Activated naive CD4-positive, alpha-beta T cell treated with anti-CD3 and anti-CD28 coated beads, Interleukin-2, amount 10 ng/mL, durations not matched to agents 7 days and 5 days (primary cell): Measurements from ENCODE around the gene RGCC.
"Not testable (repeated sequence)": the region's sequence is repeated elsewhere in the genome, so short reads cannot be mapped to it uniquely, and the experiment has no call there.

Experiments
- CTCF ChIA-PET: fragments of 350-600 bp; sonication (Branson Sonifier 250); formaldehyde crosslinking; loops from one replicate; lab custom pipeline; 2021; ENCODE audit warnings: antibody characterized with exemption; lab: Charles Lee
- DNase-seq: peaks from one replicate; pipeline ENCODE4 v3.0.0-alpha.2; 2020
- H3K27ac Mint-ChIP-seq: one replicate; pipeline ENCODE4 v1.8.0; 2021; ENCODE audit warnings: mild to moderate bottlenecking, moderate library complexity, mixed read lengths
- H3K27me3 Mint-ChIP-seq: one replicate; pipeline ENCODE4 v1.8.0; 2021; ENCODE audit warnings: mild to moderate bottlenecking, mixed read lengths
- H3K36me3 Mint-ChIP-seq: one replicate; pipeline ENCODE4 v1.8.0; 2021; ENCODE audit warnings: mixed read lengths
- H3K4me1 Mint-ChIP-seq: one replicate; pipeline ENCODE4 v1.8.0; 2021; ENCODE audit warnings: mixed read lengths
- H3K4me3 Mint-ChIP-seq: one replicate; pipeline ENCODE4 v1.8.0; 2021; ENCODE audit warnings: mild to moderate bottlenecking, moderate library complexity, mixed read lengths
- H3K9me3 Mint-ChIP-seq: one replicate; pipeline ENCODE4 v1.8.0; 2021; ENCODE audit warnings: mixed read lengths

The RGCC gene

DNA sequence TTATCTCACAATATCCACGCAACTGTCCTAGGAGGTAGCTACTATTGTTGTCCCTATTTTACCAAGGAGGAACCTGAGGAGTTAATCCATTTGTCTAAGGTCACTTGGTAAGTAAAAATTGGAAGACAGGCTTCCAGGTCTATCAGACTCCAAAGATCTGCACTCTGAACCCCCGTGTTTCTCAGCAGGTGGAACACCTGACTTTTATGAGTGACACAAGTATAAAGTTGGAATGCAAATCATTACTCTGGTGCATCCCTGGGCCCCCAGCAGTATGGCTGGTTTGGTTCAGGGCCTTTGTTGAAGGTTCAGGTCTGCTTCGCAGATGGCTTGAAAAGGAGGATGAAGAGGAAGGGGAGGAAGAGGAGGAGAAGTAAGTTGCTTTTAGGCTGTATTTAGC lies 46.0 kb downstream of the RGCC start:
- no peak overlapping the region for H3K4me3 Mint-ChIP-seq
- H3K4me1 Mint-ChIP-seq = peaks cover 43% of the 10 kb centered on the region
- DNase-seq = no peak
- H3K27me3 Mint-ChIP-seq = no peaks in the 10 kb centered on the region
- peaks cover 21% of the 10 kb centered on the region for H3K9me3 Mint-ChIP-seq
- H3K27ac Mint-ChIP-seq = no peak overlapping the region
- CTCF ChIA-PET = interaction anchor here (7.9 kb wide), 1 partner anchor 45 kb away, joined by 40 read pairs; the partner anchor contains the start of gene RGCC
- H3K36me3 Mint-ChIP-seq = peaks cover 19% of the 10 kb centered on the region

DNA sequence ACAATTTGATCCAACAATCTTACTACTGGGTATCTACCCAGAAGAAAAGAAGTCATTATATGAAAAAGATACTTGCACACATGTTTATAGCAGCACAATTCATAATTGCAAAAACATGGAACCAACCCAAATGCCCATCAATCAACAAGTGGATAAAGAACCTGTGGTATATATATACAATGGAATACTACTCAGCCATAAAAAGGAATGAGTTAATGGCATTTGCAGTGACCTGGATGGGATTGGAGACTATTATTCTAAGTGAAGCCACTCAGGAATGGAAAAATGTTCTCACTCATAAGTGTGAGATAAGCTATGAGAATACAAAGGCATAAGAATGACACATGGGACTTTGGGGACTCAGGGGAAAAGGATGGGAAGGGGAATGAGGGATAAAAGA lies 47.3 kb downstream of the RGCC start:
- Mint-ChIP-seq H3K9me3 (peaks cover 21% of the 10 kb centered on the region), H3K36me3 (peaks cover 15% of the 10 kb centered on the region), H3K4me1 (peaks cover 33% of the 10 kb centered on the region)
- H3K4me3 Mint-ChIP-seq, CTCF ChIA-PET, DNase-seq, H3K27ac Mint-ChIP-seq, H3K27me3 Mint-ChIP-seq: not testable (repeated sequence)

DNA sequence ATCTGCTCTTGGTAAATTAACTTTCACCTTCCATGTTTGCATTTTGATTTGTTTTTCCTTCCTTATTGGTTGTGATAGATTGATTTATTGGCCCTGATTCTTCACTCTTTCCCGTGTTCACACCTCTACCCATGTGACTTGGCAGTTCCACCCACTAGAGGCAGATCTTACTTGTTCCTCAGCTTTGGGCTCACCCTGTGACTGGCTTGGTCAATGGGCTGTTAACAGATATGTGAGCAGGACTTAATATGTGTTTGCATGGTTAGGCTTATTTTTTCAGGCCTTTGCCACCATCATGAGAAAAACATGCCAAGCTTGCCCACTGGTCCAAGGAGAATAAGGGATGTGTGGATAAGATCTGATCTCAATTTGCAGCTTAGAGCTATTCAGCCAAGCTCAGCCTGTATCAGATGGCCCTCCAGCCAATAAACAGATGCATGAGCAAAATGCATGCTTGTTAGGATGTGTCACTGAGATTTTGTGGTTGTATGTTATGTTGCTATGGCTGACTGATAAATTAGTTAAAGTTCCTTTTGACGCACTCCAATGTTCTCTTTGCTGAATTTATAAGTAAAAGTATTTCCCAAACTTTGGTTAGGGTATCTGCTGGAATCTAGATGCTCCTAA lies 48.0 kb downstream of the RGCC start:
- Mint-ChIP-seq H3K9me3 (peaks cover 21% of the 10 kb centered on the region), H3K4me3 (no peak overlapping the region), H3K4me1 (peaks cover 26% of the 10 kb centered on the region), H3K36me3 (peaks cover 15% of the 10 kb centered on the region), H3K27ac (no peak overlapping the region), H3K27me3 (no peaks in the 10 kb centered on the region)
- no peak for DNase-seq
- CTCF ChIA-PET = no interaction called here

DNA sequence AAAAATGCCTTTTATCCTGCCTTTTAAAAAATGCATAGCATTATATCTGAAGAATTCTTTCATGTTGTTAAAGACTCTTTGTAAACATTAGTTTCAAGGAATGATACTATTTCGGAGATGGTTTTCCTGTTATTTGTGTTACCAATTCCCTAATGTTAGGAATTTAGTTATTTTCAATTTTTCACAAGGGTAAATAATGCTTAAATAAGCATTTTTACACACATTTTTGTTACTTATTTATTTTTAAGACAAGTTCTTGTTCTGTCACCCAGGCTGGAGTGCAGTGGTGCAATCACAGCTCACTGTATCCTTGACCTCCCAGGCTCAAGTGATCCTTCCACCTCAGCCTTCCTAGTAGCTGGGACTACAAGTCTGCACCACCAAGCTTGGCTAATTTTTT lies 49.0 kb downstream of the RGCC start:
- Mint-ChIP-seq H3K27me3 (no peaks in the 10 kb centered on the region), H3K9me3 (peaks cover 21% of the 10 kb centered on the region), H3K36me3 (peaks cover 15% of the 10 kb centered on the region), H3K4me1 (peaks cover 17% of the 10 kb centered on the region), H3K4me3 (no peak overlapping the region), H3K27ac (no peak overlapping the region)
- no peak for DNase-seq
- CTCF ChIA-PET = no interaction called here

DNA sequence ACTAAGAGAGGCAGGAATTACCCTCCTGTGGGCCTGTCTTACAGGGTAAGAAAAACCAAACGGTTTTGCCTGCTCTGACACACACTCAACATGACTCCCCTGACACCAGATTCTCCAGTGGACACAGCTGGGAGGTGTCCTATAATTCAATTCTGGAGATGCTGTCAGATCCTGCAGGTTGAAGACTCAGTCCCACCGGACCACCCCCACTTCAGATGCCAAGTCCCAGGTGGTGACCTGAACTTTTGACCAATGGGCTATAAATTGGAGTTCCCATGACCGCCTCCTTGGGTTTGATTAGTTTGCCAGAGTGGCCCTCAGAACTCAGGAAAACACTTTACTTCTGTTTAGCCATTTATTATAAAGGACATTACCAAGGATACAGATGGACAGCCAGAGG lies 52.6 kb downstream of the RGCC start:
- no peak for DNase-seq
- Mint-ChIP-seq H3K4me1 (no peaks in the 10 kb centered on the region), H3K9me3 (peaks cover 6% of the 10 kb centered on the region), H3K27me3 (peaks cover 4% of the 10 kb centered on the region), H3K36me3 (peaks cover 5% of the 10 kb centered on the region), H3K4me3 (no peak overlapping the region), H3K27ac (no peak overlapping the region)
- CTCF ChIA-PET = no interaction called here

DNA sequence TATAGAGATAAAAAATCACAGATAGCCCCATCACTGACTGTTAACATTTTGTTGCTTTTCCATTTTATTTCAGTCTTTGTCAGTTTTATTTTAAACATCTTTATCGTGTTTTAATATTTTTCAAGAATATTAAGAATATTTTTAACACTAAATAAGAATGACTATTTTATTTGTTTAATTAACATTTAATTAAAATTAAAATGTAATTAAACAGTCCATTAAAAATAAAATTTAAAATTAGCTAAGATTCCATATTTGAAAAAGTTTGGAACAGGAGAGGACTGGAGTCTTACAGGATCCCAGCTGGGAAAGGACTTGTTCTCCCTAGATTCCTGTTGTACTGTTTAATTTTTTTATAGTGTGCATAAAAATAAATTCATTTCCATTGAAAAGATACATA lies 54.5 kb downstream of the RGCC start:
- CTCF ChIA-PET = no interaction called here
- no peak overlapping the region for H3K4me3 Mint-ChIP-seq
- H3K36me3 Mint-ChIP-seq = no peaks in the 10 kb centered on the region
- peaks cover 4% of the 10 kb centered on the region for H3K27me3 Mint-ChIP-seq
- H3K27ac Mint-ChIP-seq = no peak overlapping the region
- H3K9me3 Mint-ChIP-seq = no peaks in the 10 kb centered on the region
- H3K4me1 Mint-ChIP-seq = no peaks in the 10 kb centered on the region
- DNase-seq = no peak

DNA sequence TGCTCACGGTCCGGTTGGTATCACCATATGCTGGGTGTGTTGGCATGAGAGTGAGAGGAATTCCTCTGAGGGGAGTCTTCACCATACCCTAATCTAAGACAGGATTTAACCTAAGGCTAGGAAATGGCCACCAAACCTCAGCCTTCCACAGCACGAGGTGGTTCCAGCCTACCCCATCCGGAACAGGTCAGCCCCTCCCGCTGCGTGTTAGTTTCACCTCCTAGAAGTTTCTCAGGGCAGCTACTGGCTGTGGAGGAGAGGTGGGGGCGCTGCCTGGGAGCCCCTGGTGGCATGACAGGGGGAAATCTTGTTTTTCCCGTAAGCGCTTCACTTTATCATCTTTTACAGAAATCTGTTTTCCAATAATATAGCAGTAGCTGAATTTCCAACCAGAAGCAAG lies 55.1 kb downstream of the RGCC start:
- Mint-ChIP-seq H3K27me3 (peaks cover 4% of the 10 kb centered on the region), H3K36me3 (no peaks in the 10 kb centered on the region), H3K4me1 (no peaks in the 10 kb centered on the region), H3K4me3 (no peak overlapping the region), H3K9me3 (no peaks in the 10 kb centered on the region), H3K27ac (no peak overlapping the region)
- DNase-seq = no peak
- CTCF ChIA-PET = no interaction called here

DNA sequence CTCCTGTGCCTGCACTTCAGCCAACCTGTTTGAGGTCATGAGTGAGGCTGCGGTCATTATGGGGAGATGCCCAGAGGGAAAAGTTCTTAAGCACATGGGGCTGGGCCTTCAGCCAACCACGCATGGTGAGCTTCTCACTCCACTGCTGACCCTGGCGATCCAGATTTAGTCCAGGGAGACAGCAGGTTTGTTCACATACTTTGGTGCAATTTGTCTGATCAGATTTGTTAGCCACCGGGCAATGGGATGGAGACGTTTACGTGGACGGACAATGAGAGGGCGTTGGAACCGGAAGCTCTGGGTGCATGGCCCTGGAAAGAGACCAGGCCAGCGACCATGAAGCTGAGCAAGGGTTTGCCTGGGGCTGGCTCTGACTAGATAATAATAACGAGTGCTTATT lies 56.2 kb downstream of the RGCC start:
- DNase-seq = no peak
- H3K4me1 Mint-ChIP-seq = no peaks in the 10 kb centered on the region
- H3K27me3 Mint-ChIP-seq = peaks cover 4% of the 10 kb centered on the region
- H3K27ac Mint-ChIP-seq = no peak overlapping the region
- CTCF ChIA-PET = no interaction called here
- no peaks in the 10 kb centered on the region for H3K9me3 Mint-ChIP-seq
- H3K36me3 Mint-ChIP-seq = no peaks in the 10 kb centered on the region
- no peak overlapping the region for H3K4me3 Mint-ChIP-seq

DNA sequence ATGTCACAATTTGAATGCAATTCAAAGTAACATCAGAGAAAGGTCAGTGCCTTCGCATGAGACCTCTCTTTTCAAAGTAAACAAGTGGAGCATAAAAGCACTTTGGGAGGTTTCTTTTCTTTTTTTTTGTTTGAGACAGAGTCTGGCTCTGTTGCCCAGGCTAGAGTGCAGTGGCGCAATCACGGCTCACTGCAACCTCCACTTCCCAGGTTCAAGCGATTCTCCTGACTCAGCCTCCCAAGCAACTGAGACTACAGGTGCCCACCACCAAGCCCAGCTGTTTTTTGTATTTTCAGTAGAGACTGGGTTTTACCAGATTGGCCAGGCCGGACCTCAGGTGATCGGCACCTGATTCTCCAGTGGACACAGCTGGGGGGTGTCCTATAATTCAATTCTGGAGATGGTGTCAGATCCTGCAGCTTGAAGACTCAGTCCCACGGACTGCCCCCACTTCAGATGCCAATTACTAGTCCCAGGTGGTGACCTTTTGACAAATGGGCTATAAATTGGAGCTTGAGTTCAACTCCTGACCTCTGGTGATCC lies 57.6 kb downstream of the RGCC start:
- H3K4me3 Mint-ChIP-seq = no peak overlapping the region
- CTCF ChIA-PET = no interaction called here

DNA sequence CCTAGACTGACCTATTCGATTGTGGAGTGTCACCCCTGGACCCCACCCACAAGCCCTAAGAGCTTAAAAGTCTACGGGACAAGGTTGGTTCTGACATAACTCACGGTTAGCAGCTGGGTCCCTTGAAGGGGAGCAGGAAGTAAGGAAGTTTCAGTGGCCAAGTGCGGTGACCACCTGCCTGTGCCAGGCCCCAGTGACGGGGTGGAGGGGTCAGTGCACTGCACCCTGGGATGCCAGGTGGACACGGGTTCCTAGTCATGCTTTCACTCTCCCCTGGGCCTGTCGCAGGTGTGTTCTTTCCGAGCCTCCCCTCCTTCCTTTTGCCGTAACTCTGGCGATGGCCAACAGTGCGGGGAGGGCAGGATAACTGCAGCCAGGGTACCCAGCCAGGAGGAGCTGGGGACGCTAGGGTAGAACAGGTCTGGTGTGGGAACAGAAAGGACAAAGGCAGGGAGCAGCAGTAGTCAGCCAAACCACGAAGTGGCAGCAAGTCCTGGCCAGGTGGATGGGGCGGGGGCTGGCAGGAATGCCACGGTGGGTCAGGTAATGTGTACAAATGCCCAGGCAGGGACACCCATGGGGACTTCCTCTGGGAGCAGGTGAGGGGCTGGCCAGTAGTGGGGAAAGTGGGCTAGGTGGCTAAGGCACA lies 58.3 kb downstream of the RGCC start:
- peaks cover 4% of the 10 kb centered on the region for H3K27me3 Mint-ChIP-seq
- peaks cover 1% of the 10 kb centered on the region for H3K9me3 Mint-ChIP-seq
- H3K27ac Mint-ChIP-seq = no peak overlapping the region
- H3K4me3 Mint-ChIP-seq = no peak overlapping the region
- H3K4me1 Mint-ChIP-seq = no peaks in the 10 kb centered on the region
- DNase-seq = no peak
- no peaks in the 10 kb centered on the region for H3K36me3 Mint-ChIP-seq
- CTCF ChIA-PET = no interaction called here

More for the DNA sequence above, 57.6 kb downstream of the RGCC start:
- Mint-ChIP-seq H3K4me1 (no peaks in the 10 kb centered on the region), H3K36me3 (no peaks in the 10 kb centered on the region), H3K27ac (no peak overlapping the region), H3K27me3 (peaks cover 4% of the 10 kb centered on the region), H3K9me3 (peaks cover 1% of the 10 kb centered on the region)
- DNase-seq = no peak

DNA sequence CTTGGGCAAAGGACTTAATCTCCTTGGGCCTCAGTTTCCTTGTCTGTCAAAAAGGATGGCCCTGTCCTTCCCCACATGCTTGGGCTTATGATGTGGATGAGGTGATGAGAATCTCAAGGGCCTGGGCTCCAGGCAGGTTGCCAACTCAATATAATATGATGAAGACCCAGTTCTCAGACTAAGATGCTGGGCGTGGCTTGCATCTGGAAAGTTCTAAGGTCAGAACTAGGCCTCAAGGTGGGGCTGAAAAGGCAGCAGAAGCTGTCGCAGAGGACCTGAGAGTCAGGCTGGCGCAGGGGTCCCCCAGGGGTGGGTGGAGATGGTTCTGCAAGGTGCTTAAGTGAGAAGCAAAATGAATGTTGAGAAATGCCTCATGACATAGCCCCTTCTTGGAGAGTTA lies 58.8 kb downstream of the RGCC start:
- H3K4me3 Mint-ChIP-seq = no peak overlapping the region
- H3K27me3 Mint-ChIP-seq = peaks cover 4% of the 10 kb centered on the region
- CTCF ChIA-PET = no interaction called here
- no peak for DNase-seq
- no peak overlapping the region for H3K27ac Mint-ChIP-seq
- H3K4me1 Mint-ChIP-seq = no peaks in the 10 kb centered on the region
- H3K9me3 Mint-ChIP-seq = peaks cover 1% of the 10 kb centered on the region
- no peaks in the 10 kb centered on the region for H3K36me3 Mint-ChIP-seq

DNA sequence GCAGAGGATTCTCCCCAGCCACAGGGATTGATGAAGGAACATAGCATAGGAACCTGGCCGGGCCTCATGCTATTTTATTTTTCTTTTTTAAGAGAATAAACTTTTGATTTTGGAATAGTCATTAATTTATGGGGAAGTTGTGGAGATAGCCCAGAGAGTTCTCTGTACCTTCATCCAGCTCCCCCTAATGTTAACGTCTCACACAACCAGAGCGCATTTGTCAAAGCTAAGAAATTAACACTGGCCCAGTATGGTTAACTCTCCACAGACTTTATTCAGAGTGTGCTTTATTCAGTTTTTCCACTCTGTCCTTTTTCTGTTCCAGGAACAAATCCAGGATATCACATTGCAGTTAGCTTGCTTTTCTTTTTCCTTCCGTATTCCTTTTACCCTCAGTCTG lies 59.4 kb downstream of the RGCC start:
- CTCF ChIA-PET = interaction anchor here (1.0 kb wide), 1 partner anchor 57 kb away, joined by 3 read pairs; no protein-coding TSS in a partner anchor

DNA sequence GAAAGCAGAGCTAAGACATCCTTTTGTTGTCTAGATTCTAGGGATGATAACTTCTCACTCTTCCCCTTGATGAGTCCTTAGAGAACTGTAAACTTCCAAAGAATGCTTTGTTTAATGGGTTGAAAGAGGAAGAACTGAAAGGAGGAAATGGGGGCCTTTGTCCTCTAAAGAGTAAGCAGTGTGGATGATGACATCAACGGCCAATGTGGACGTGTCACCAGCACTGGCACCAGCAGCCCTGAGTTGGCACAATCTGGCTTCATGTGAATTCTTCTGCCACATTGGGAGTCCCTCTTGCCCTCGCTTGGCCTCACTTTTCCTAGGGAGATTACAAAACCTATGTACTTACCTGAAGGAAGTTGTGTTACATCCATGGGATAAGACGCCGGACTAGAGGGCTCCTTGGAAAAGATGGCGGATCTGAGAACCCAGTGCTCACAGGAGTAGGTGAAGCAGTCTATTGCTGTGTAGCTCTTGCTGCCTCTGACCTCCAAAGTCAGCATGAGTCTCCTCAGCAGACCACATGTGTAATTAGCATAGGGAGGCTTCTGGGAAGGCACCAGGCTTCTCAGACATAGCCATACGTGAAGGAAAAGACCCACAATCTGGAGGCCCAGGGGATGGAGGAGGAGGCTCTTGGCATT lies 62.8 kb downstream of the RGCC start:
- H3K27ac Mint-ChIP-seq = no peak overlapping the region
- CTCF ChIA-PET = interaction anchor here (0.5 kb wide), 1 partner anchor 430 kb away, joined by 4 read pairs; no protein-coding TSS in a partner anchor
- H3K36me3 Mint-ChIP-seq = no peaks in the 10 kb centered on the region
- H3K27me3 Mint-ChIP-seq = peaks cover 5% of the 10 kb centered on the region
- H3K4me1 Mint-ChIP-seq = no peaks in the 10 kb centered on the region
- DNase-seq = no peak
- peaks cover 1% of the 10 kb centered on the region for H3K9me3 Mint-ChIP-seq
- no peak overlapping the region for H3K4me3 Mint-ChIP-seq

More for the DNA sequence above, 59.4 kb downstream of the RGCC start:
- H3K36me3 Mint-ChIP-seq = no peaks in the 10 kb centered on the region
- no peak overlapping the region for H3K27ac Mint-ChIP-seq
- H3K27me3 Mint-ChIP-seq = peaks cover 4% of the 10 kb centered on the region
- H3K4me3 Mint-ChIP-seq = no peak overlapping the region
- no peak for DNase-seq
- H3K9me3 Mint-ChIP-seq = peaks cover 1% of the 10 kb centered on the region
- no peaks in the 10 kb centered on the region for H3K4me1 Mint-ChIP-seq
